ENCODE results near the gene SNTN. TPM values are rescaled to one million over a fixed set of nuclear protein-coding genes. Genes with fewer than 3 reads are reported as not detected.

Gene SNTN
- total RNA-seq, 1 donor = not detected

DNA sequence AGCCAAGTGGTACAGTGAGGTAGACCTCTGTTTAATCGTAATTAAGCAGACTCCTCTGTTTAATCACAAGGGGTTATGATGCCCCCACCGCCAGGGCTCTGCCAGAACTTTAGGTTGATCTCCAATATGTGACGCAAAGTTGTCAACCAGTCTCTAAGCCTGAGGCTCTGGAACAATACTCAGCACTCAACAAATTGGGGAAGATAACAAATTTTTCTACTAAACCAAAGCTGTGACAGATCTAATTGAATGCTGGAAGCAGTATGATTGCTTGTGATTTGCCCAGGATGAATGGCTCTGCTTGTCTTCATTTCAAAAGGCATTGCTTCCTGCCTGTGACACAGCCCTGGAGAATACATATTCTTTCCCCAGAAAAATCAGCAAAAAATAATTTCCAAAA, 57.1 kb downstream of the SNTN start:
- no peak for DNase-seq (ENCODE audit: low read depth)
- H3K4me3 ChIP-seq (ENCODE audit: low read depth, low read length) = no peak overlapping the region
- no peak for TF ChIP-seq CTCF (IDR thresholded peaks at IDR 0.05; ENCODE audit: insufficient read depth, low read depth, low read length)

Other genes with a start within 250 kb of the SNTN start
- gene C3orf49, start 166.6 kb downstream of the SNTN start, total RNA-seq = not detected in 2 replicates
- gene THOC7, start 211.1 kb downstream of the SNTN start, total RNA-seq = 46.1 and 47.9 TPM in 2 replicates
- 12.9 and 14.7 TPM in 2 replicates for gene ATXN7, start 211.2 kb downstream of the SNTN start, total RNA-seq